OCI-LY1 (cell line): ENCODE data around the gene NUCB1.
"Not testable (repeated sequence)": the region's sequence is repeated elsewhere in the genome, so short reads cannot be mapped to it uniquely, and the experiment has no call there.

Source experiments
- CTCF ChIP-seq: fragments of 200-600 bp; sonication (generic), shearing (Covaris generic); IDR thresholded peaks from 2 replicates; pipeline ENCODE4 v1.5.1; 2017; ENCODE audit warnings: mild to moderate bottlenecking, antibody characterized with exemption, low read length, moderate library complexity, mixed read lengths
- EZH2 ChIP-seq: fragments of 200-600 bp; sonication (generic), shearing (Covaris generic); IDR thresholded peaks from 2 replicates; pipeline ENCODE4 v1.8.0; 2017; ENCODE audit warnings: borderline replicate concordance, mixed run types, mild to moderate bottlenecking, antibody characterized with exemption, low read length, moderate library complexity, mixed read lengths

GRCh38 chr19:48879696-48880095 lies 20.4 kb upstream of the NUCB1 start:
- TF ChIP-seq CTCF, EZH2: not testable (repeated sequence)
